Measurements from ENCODE around the gene SLC25A30. TPM values are rescaled to one million over a fixed set of nuclear protein-coding genes. Genes with fewer than 3 reads are reported as not detected.

The SLC25A30 gene
- total RNA-seq, 1 donor from 2014 or later = 18.4 TPM

GRCh38 chr13:45403081-45403480 is 15.1 kb downstream of the SLC25A30 start:
- DNase-seq (ENCODE audit: low read depth) = no peak
- no peaks in the 10 kb centered on the region for H3K27me3 ChIP-seq (ENCODE audit: control insufficient read depth, insufficient read depth, low read length)

GRCh38 chr13:45402641-45403040 is 15.5 kb downstream of the SLC25A30 start:
- Histone ChIP-seq H3K4me3 (ENCODE audit: low read depth, low read length) (no peak overlapping the region), H3K27me3 (ENCODE audit: control insufficient read depth, insufficient read depth, low read length) (no peaks in the 10 kb centered on the region), H3K36me3 (ENCODE audit: control insufficient read depth, insufficient read depth, low read length) (peaks cover 5% of the 10 kb centered on the region)
- no peak for DNase-seq (ENCODE audit: low read depth)
- no peak for TF ChIP-seq CTCF (IDR thresholded peaks at IDR 0.05; ENCODE audit: insufficient read depth, low read length, severe bottlenecking)
- FAIRE-seq = no peak

More at GRCh38 chr13:45403081-45403480, 15.1 kb downstream of the SLC25A30 start:
- Histone ChIP-seq H3K36me3 (ENCODE audit: control insufficient read depth, insufficient read depth, low read length) (peaks cover 5% of the 10 kb centered on the region), H3K4me3 (ENCODE audit: low read depth, low read length) (no peak overlapping the region)
- TF ChIP-seq CTCF (IDR thresholded peaks at IDR 0.05; ENCODE audit: insufficient read depth, low read length, severe bottlenecking) = no peak
- no peak for FAIRE-seq

- H3K4me3 ChIP-seq (ENCODE audit: low read depth, low read length) = no peak overlapping the region
- DNase-seq (ENCODE audit: low read depth) = no peak
- TF ChIP-seq CTCF (IDR thresholded peaks at IDR 0.05; ENCODE audit: insufficient read depth, low read length, severe bottlenecking) = no peak
- H3K27me3 ChIP-seq (ENCODE audit: control insufficient read depth, insufficient read depth, low read length) = no peaks in the 10 kb centered on the region
- FAIRE-seq = no peak
- peaks cover 4% of the 10 kb centered on the region for H3K36me3 ChIP-seq (ENCODE audit: control insufficient read depth, insufficient read depth, low read length)
Observed at GRCh38 chr13:45401314-45401713, 16.9 kb downstream of the SLC25A30 start.

- DNase-seq (ENCODE audit: low read depth) = no peak
- H3K36me3 ChIP-seq (ENCODE audit: control insufficient read depth, insufficient read depth, low read length) = peaks cover 4% of the 10 kb centered on the region
- H3K4me3 ChIP-seq (ENCODE audit: low read depth, low read length) = no peak overlapping the region
- no peak for FAIRE-seq
- H3K27me3 ChIP-seq (ENCODE audit: control insufficient read depth, insufficient read depth, low read length) = no peaks in the 10 kb centered on the region
- no peak for TF ChIP-seq CTCF (IDR thresholded peaks at IDR 0.05; ENCODE audit: insufficient read depth, low read length, severe bottlenecking)
Observed at GRCh38 chr13:45398877-45399276, 19.3 kb downstream of the SLC25A30 start.

GRCh38 chr13:45396533-45397095 is 21.6 kb downstream of the SLC25A30 start:
- Histone ChIP-seq H3K36me3 (ENCODE audit: control insufficient read depth, insufficient read depth, low read length) (peaks cover 4% of the 10 kb centered on the region), H3K27me3 (ENCODE audit: control insufficient read depth, insufficient read depth, low read length) (no peaks in the 10 kb centered on the region), H3K4me3 (ENCODE audit: low read depth, low read length) (no peak overlapping the region)
- no peak for TF ChIP-seq CTCF (IDR thresholded peaks at IDR 0.05; ENCODE audit: insufficient read depth, low read length, severe bottlenecking)
- DNase-seq (ENCODE audit: low read depth) (no peak), FAIRE-seq (no peak)

All from bronchial epithelial cell (primary cell).